ENCODE results near the gene RHCG.

RHCG gene

GRCh38 chr15:89496155-89497098 lies at the start of gene RHCG:
Gene RHCG, minus strand, starts transcription at chr15:89496583. Its CDS starts 39 bp downstream, at chr15:89496544.
- DNase-seq: peak; percentile 37

GRCh38 chr15:89543389-89543788 lies 47.0 kb upstream of the RHCG start:
- no peak for DNase-seq

- no peak for DNase-seq
Measured at GRCh38 chr15:89542369-89542768, 46.0 kb upstream of the RHCG start.

GRCh38 chr15:89539027-89539426 lies 42.6 kb upstream of the RHCG start:
- no peak for DNase-seq

GRCh38 chr15:89533861-89534544 lies 37.6 kb upstream of the RHCG start:
- DNase-seq: no peak

- no peak for DNase-seq
Measured at GRCh38 chr15:89531796-89532537, 35.6 kb upstream of the RHCG start.

GRCh38 chr15:89530976-89531375 lies 34.6 kb upstream of the RHCG start:
- no peak for DNase-seq

GRCh38 chr15:89528757-89529352 lies 32.5 kb upstream of the RHCG start:
- DNase-seq: no peak

GRCh38 chr15:89526601-89527441 lies 30.4 kb upstream of the RHCG start:
- no peak for DNase-seq

GRCh38 chr15:89526181-89526580 lies 29.8 kb upstream of the RHCG start:
- DNase-seq: no peak

GRCh38 chr15:89524184-89524583 lies 27.8 kb upstream of the RHCG start:
- DNase-seq: no peak

GRCh38 chr15:89523101-89523500 lies 26.7 kb upstream of the RHCG start:
- DNase-seq: no peak

- no peak for DNase-seq
Measured at GRCh38 chr15:89521605-89522004, 25.2 kb upstream of the RHCG start.

GRCh38 chr15:89515477-89515876 lies 19.1 kb upstream of the RHCG start:
- DNase-seq: no peak

GRCh38 chr15:89514596-89515406 lies 18.4 kb upstream of the RHCG start:
- no peak for DNase-seq

- no peak for DNase-seq
Measured at GRCh38 chr15:89514186-89514585, 17.8 kb upstream of the RHCG start.

GRCh38 chr15:89513284-89513683 lies 16.9 kb upstream of the RHCG start:
- no peak for DNase-seq

GRCh38 chr15:89512631-89513030 lies 16.2 kb upstream of the RHCG start:
- no peak for DNase-seq

GRCh38 chr15:89506026-89506686 lies 9.8 kb upstream of the RHCG start:
- no peak for DNase-seq

GRCh38 chr15:89504166-89504565 lies 7.8 kb upstream of the RHCG start:
- DNase-seq: no peak
